Erythroblast (primary cell): ENCODE data around the gene LRRC25.

Source experiments
- GATA1 ChIP-seq: IDR thresholded peaks from 2 replicates; pipeline ENCODE4 v1.6.1; 2011; ENCODE audit warnings: low read depth, mild to moderate bottlenecking, control low read depth, low read length, moderate library complexity
- POLR2A ChIP-seq: IDR thresholded peaks from 2 replicates; pipeline ENCODE4 v1.6.1; 2011; ENCODE audit warnings: mild to moderate bottlenecking, low read length

- no peak for TF ChIP-seq POLR2A
- TF ChIP-seq GATA1, result no peak
These were observed 29.8 kb upstream of the LRRC25 start for GRCh38 chr19:18427080-18427742.
